HG03558 (cell line): ENCODE results near the gene MAGI2.

Experiments used
- ATAC-seq: cut with Tn5 transposase; IDR thresholded peaks from one replicate; pipeline ENCODE4 v1.9.1; 2021; ENCODE audit warnings: moderate number of reproducible peaks; ENCODE audit not compliant: unreplicated experiment; ENCODE audit errors: extremely low read depth

MAGI2 gene

GRCh38 chr7:79211724-79212123 is 241.7 kb downstream of the MAGI2 start:
- ATAC-seq: no peak

- no peak for ATAC-seq
These were observed 253.5 kb downstream of the MAGI2 start for GRCh38 chr7:79199961-79200360.

- no peak for ATAC-seq
These were observed 254.2 kb downstream of the MAGI2 start for GRCh38 chr7:79199266-79199665.

- no peak for ATAC-seq
These were observed 267.9 kb downstream of the MAGI2 start for GRCh38 chr7:79185605-79186004.

GRCh38 chr7:79182283-79182682 is 271.2 kb downstream of the MAGI2 start:
- ATAC-seq: no peak

- ATAC-seq: no peak
These were observed 272.9 kb downstream of the MAGI2 start for GRCh38 chr7:79180533-79180932.

GRCh38 chr7:79176859-79177477 is 276.5 kb downstream of the MAGI2 start:
- ATAC-seq: no peak

GRCh38 chr7:79175374-79175773 is 278.1 kb downstream of the MAGI2 start:
- ATAC-seq: no peak

- no peak for ATAC-seq
These were observed 288.2 kb downstream of the MAGI2 start for GRCh38 chr7:79165225-79165624.

- no peak for ATAC-seq
These were observed 294.3 kb downstream of the MAGI2 start for GRCh38 chr7:79159040-79159664.

GRCh38 chr7:79157281-79157680 is 296.2 kb downstream of the MAGI2 start:
- no peak for ATAC-seq

- no peak for ATAC-seq
These were observed 303.6 kb downstream of the MAGI2 start for GRCh38 chr7:79149831-79150230.

- ATAC-seq: no peak
These were observed 310.8 kb downstream of the MAGI2 start for GRCh38 chr7:79142706-79143105.

- ATAC-seq: no peak
These were observed 312.2 kb downstream of the MAGI2 start for GRCh38 chr7:79141252-79141651.

- no peak for ATAC-seq
These were observed 315.5 kb downstream of the MAGI2 start for GRCh38 chr7:79137942-79138341.

GRCh38 chr7:79132844-79133451 is 320.5 kb downstream of the MAGI2 start:
- ATAC-seq: no peak

- no peak for ATAC-seq
These were observed 322.8 kb downstream of the MAGI2 start for GRCh38 chr7:79130715-79131114.

GRCh38 chr7:79124331-79124730 is 329.1 kb downstream of the MAGI2 start:
- no peak for ATAC-seq

- no peak for ATAC-seq
These were observed 335.3 kb downstream of the MAGI2 start for GRCh38 chr7:79118143-79118542.

- ATAC-seq: no peak
These were observed 357.1 kb downstream of the MAGI2 start for GRCh38 chr7:79096361-79096805.

GRCh38 chr7:79093421-79093820 is 360.0 kb downstream of the MAGI2 start:
- ATAC-seq: no peak

GRCh38 chr7:79091661-79092060 is 361.8 kb downstream of the MAGI2 start:
- ATAC-seq: no peak
